HL-60 (cell line): Measurements from ENCODE around the gene ARHGAP26.

ENCODE experiments used
- TF ChIP-seq, protein P1 (sequence below): IDR thresholded peaks from one replicate; pipeline ENCODE4 v1.5.1; 2011; ENCODE audit warnings: low read length, control low read depth, inconsistent platforms; ENCODE audit not compliant: insufficient read depth
- TF ChIP-seq, protein P2 (sequence below): IDR thresholded peaks from 2 replicates; pipeline ENCODE4 v1.6.1; 2012; ENCODE audit warnings: low read depth; ENCODE audit not compliant: insufficient replicate concordance

GRCh38 chr5:143194713-143195112 is 424.5 kb downstream of the ARHGAP26 start:
- TF ChIP-seq, protein P1, sequence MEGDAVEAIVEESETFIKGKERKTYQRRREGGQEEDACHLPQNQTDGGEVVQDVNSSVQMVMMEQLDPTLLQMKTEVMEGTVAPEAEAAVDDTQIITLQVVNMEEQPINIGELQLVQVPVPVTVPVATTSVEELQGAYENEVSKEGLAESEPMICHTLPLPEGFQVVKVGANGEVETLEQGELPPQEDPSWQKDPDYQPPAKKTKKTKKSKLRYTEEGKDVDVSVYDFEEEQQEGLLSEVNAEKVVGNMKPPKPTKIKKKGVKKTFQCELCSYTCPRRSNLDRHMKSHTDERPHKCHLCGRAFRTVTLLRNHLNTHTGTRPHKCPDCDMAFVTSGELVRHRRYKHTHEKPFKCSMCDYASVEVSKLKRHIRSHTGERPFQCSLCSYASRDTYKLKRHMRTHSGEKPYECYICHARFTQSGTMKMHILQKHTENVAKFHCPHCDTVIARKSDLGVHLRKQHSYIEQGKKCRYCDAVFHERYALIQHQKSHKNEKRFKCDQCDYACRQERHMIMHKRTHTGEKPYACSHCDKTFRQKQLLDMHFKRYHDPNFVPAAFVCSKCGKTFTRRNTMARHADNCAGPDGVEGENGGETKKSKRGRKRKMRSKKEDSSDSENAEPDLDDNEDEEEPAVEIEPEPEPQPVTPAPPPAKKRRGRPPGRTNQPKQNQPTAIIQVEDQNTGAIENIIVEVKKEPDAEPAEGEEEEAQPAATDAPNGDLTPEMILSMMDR = no peak
- TF ChIP-seq, protein P2, sequence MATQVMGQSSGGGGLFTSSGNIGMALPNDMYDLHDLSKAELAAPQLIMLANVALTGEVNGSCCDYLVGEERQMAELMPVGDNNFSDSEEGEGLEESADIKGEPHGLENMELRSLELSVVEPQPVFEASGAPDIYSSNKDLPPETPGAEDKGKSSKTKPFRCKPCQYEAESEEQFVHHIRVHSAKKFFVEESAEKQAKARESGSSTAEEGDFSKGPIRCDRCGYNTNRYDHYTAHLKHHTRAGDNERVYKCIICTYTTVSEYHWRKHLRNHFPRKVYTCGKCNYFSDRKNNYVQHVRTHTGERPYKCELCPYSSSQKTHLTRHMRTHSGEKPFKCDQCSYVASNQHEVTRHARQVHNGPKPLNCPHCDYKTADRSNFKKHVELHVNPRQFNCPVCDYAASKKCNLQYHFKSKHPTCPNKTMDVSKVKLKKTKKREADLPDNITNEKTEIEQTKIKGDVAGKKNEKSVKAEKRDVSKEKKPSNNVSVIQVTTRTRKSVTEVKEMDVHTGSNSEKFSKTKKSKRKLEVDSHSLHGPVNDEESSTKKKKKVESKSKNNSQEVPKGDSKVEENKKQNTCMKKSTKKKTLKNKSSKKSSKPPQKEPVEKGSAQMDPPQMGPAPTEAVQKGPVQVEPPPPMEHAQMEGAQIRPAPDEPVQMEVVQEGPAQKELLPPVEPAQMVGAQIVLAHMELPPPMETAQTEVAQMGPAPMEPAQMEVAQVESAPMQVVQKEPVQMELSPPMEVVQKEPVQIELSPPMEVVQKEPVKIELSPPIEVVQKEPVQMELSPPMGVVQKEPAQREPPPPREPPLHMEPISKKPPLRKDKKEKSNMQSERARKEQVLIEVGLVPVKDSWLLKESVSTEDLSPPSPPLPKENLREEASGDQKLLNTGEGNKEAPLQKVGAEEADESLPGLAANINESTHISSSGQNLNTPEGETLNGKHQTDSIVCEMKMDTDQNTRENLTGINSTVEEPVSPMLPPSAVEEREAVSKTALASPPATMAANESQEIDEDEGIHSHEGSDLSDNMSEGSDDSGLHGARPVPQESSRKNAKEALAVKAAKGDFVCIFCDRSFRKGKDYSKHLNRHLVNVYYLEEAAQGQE = no peak
